Raji (cell line): ENCODE results near the gene HMGB1.
A peak's percentile ranks its signal among the peaks of the same experiment; 100 is the strongest.

Experiments used
- POLR2A ChIP-seq: IDR thresholded peaks from 2 replicates; pipeline ENCODE4 v1.6.1; 2011; ENCODE audit warnings: low read depth, low read length, control low read depth; ENCODE audit not compliant: insufficient read depth

The HMGB1 gene

DNA sequence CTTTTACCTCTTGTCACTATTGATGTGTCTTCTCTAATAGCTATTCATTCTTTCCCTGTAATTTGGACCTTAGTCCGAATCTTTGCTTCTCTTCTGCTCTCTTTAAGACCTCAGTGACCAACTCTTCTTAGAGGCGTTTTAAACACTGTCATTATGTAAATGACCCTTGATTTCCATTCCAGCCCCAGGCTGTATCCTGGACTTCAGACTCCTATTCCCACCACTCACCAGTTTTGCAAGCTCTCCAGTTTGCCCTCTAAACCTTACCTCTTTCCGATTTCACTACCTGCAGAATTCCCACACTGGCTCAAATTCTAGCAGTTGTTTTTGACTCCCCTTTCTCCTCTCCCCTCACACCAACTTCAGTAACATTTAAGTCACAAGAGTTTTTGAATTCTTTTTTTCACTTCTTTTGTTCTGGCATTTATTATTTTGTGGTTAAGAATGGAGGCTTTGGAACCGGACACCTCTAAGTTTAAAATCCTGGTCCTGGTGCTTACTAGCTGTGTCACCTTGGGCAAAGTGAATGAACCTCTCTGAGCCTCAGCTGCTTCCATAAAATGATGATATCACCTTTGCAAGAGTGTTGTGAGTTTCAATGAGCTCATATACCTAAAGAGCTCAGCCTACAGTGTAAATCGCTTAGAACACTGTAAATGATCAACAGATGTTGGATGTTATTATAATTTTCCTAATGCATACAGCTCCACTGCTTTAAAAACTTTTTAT, 13.6 kb upstream of the HMGB1 start:
- TF ChIP-seq POLR2A, result no peak

DNA sequence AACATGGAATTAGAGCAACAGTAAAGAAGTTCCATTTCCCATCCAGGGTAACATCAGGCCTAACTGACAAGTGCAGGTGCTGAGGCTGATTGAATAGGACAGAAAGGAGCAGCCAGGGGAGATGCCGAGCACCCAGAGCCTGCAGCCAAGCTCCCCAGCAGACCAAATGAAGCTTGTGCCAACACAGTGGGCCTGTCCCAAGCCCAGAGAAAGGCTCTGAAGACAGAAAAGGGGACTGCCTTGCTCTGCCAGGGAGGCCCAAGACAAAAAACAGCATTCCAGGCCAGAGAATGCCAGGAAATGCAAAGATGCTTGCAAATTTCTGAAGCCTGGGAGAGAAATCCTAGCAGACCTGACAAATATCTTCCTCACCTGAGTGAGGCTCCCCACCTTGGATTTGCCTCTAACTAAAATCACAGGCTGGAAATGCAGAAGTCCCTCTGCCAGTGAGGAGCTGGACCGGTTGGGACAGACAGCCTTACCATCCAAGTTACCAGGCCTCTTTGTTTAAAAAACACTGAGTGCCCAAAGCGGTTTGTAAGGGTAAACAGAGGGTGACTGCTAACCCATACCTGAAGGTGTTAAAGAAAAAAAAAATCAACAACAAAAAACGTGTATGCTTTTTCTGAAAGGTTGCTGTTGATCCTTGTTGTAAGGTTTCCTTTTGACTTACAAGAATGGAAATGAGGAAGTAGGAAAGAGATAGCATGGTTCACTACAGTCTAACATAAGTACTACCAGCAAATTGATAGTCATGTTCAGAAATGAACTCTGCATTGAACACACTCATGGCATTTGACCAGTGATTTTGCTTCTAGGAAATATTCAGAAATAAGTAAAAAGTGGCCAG, 11.8 kb upstream of the HMGB1 start:
- TF ChIP-seq POLR2A, result no peak

DNA sequence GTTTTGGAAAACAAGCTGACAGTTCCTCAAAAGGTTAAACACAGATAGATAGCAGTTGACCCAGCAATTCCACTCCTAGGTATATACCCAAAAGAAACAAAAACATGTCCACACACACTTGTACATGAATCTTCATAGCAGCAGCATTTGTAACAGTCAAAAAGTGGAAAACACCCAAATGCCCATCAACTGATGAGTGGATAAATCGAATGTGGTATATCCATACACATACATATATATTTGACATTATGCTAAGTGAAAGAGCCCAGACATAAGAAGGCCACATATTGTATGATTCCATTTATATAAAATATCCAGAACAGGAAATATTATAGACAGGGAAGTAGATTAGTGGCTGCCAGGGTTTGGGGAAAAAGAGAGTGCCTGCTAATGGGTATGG, 7.9 kb upstream of the HMGB1 start:
- no peak for TF ChIP-seq POLR2A

DNA sequence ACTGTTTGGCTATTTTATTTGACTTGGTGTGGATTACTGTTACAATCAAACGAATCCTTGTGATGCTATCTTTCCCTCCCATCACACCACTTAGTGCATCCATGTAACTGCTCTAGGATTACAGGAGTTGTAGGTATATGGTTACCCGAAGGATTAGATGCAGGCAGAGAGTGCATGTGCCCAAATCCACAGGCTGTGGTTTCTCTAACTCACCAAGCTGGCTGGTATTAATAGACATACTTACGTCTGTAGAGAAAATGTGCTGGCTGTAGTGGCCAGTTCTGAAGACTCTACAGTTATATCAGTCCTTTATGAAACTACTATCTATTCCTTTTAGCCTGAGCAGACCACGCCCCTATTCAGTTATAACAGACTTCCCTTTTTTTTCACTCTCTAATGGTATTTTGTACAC, 1.1 kb upstream of the HMGB1 start:
- peak; percentile 81 for TF ChIP-seq POLR2A

DNA sequence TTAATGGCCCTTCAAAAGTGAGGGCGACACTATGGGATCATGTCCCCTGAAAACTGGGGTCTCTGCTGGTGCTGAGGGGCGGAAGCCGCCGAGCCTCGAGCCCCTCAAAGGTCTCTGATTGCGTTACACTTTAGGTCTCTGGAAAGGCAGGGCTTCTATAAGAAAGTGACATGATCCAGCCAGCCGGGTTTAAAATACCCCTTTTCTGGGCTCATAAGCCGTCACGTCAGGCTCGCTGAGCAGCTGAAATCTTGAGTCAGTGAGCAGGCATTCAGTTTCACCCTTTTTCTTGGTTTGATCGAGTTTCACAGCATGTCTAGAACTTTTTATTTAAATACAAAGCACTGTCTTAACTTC, 600 bp upstream of the HMGB1 start:
- TF ChIP-seq POLR2A, result no peak

DNA sequence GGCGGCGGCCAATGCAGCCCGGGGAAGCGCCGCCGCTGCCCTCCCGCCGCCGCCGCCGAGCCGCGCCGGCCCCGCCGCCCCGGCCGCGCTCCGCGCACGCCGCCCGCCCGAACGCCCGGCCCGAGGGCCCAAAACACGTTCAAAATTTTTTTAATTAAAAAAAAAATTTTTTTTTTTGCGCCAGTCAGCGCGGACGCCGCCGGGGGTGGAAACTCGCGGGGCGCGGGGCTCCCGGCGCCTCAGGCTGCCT, 468 bp downstream of the HMGB1 start:
- TF ChIP-seq POLR2A, result no peak

DNA sequence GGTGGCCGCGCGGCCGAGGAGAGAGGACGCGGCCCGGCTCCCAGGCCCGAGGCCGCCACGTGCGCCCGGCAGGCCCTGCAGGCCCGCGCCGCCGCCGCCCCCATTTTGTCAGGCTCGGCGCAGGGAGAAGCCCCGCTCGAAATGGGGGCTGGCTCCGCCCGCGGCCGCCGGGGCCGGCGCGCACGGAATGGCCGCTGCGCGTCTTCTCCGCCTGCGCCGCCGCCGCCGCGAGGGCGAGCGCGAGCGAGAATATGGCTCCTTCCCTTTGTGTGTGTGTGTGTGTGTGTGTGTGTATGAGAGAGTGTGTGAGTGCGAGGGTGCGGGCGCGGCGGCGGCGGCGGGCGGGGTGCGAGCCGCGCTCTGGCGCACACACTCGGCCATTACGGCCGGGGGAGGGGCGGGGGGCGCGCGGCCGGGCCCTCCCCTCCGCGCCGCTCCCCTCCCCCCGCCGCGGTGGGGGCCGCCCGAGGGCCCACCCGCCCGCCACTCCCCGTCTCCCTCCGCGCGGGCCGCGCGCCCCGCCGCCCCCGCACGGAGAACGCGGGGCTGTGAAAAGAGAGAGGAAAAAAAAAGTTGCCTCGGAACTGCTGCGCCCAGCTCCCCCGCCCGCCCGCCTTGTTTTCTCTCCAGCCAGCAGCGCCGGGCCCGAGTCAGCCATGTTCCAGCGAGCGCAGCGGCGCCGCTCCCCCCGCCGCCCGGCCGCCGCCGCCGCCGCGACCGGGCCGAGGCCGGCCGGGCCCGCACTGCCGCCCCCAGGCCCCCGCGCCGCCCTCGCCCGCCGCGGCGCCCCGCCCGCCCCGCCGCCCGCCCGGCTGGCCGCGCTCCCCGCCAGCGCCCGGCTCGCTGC, 1.0 kb downstream of the HMGB1 start:
- peak; percentile 31; the same call in 1 of the 2 replicates for TF ChIP-seq POLR2A

DNA sequence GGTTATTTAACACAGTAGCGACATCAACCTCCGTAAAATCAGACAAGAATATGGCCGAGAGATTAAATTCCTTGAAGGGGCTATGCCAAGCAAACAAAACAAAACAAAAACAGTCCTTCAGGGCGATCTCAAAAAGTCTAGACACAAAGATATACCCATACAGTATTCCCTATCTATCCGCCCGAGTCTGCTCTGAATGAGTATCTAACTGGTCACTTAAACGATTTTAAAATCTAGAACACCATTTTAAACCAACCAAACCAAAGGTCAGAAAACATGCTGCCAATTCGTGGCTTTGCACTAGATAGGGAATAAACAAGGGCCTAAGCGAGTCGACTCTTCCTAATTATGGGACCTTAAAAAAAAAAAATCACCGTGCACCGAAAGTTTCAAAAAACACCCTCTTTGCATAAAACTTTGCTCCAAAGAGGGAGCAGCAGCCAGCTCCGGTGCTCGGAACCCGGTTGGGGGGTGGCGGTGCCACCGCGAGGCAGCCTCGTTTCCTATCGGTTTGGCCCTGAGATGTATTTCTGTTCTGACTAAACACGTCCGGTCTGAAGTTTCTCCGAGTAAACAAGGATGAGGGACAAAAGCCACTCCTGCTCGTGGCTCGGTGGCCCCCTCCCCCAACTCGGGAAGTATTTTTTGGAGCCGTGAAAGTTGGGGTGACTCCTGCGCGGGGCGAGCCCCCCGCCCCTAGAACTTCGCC, 1.8 kb downstream of the HMGB1 start:
- peak; percentile 39; the same call in 1 of the 2 replicates for TF ChIP-seq POLR2A

DNA sequence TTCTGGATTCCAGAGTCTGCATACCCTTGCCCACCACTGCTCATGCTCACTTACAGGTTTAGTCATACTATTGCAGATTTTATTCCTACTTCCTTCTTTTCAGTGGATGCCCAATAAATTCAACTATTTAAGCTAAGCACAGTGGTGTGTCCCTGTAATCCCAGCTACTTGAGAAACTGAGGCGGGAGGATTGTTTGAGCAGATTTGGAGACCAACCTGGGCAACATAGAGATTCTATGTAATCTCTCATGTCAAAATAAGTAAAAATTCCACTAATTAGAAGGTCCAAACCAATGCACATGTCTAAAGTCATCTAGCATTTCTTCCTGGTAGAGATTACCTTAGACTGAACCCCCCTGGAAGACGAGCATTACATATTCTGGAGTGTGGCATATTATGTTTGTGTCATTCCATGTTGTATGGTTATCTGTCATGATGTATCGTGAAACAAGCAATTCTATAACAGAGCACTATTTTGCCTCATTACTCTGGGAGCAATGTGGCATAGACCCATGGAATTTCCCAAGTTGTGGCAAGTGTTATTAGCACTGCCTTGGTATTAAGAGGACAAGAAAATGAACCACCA, 8.3 kb downstream of the HMGB1 start:
- no peak for TF ChIP-seq POLR2A

DNA sequence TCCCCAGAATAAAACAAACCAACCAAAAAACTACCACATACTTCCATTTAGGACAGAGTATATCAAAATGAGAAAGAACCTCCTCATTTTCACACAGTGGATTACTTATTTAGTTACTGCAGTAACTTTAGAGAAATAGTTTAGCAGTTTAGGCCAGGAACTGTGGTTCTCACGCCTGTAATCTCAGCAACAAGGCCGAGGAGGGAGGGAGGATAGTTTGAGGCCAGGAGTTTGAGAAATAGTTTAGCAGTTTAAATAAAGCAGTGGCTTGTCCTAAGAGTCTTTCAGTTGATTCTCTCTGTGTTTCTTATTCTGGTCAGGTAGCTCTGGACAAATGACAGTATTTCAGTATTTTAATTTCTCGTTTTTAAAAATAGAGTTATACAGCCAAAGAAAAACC, 9.4 kb downstream of the HMGB1 start:
- no peak for TF ChIP-seq POLR2A

DNA sequence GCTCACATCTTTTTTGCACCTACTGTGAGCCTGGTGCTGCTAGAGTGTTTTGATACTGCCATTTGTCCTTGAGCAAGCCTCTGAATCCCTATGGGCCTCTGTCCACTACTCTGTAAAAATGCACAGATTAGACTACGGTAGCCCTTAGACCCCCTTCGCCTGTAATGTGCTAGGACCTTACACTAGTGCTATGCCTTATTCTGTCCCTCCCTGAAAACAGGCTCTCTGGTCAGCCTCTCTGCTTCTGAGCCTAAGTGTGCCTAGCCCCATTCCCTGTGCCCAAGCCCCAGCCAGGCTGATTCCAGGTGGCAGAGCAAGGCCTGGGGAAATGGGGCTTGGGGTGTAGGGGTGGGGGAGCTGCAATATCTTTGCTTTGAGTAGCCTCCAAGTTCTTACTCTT, 10.7 kb downstream of the HMGB1 start:
- TF ChIP-seq POLR2A, result no peak

DNA sequence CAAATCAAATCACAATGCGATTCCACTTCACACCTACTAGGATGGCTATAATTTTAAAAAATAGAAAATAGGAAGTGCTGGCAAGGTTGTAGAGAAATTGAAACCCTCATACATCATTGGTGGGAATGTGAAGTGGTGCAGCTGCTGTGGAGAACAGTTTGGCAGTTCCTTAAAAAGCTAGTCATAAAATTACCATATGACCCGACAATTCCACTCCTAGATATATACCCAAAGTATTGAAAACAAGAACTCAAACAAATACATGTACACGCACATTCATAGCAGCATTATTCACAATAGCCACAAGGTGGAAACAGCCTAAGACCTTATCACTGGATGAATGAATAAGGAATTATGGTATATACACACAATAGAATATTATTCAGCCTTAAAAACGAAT, 12.0 kb downstream of the HMGB1 start:
- no peak for TF ChIP-seq POLR2A

DNA sequence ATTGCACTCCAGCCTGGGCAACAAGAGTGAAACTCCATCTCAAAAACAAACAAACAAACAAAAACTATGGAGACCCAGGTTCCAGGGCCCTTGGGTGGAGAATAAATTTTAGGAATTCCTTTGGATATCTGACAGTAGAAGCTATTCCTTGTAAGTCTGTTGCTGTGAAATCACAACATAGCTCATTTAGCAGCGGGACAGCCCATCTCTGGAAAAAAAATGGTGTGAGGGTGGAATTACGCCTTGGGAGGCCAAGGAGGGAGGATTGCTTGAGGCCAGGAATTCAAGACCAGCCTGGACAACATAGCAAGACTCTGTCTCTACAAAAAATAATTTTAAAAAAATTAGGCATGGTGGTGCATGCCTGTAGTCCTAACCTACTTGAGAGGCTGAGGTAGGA, 15.7 kb downstream of the HMGB1 start:
- TF ChIP-seq POLR2A, result no peak

DNA sequence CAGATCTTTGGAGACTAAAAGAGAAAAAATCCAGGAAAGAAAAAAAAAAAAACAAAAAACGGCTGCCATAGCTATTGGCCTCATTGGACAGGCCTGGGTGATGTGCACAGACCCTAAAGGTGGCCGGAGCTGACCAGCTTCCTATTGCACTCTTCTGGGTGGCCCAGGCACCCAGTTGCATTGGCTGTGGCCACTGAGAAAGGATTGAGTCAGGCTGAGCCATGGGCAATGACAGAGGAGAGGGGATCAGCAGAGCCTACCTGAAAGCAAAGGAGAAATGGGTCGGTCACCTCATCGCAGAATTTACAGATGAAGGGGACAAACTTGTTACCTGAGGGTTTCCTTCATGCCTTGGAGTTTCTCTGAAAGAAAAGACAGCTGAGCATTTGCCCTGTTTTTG, 17.3 kb downstream of the HMGB1 start:
- TF ChIP-seq POLR2A, result no peak

DNA sequence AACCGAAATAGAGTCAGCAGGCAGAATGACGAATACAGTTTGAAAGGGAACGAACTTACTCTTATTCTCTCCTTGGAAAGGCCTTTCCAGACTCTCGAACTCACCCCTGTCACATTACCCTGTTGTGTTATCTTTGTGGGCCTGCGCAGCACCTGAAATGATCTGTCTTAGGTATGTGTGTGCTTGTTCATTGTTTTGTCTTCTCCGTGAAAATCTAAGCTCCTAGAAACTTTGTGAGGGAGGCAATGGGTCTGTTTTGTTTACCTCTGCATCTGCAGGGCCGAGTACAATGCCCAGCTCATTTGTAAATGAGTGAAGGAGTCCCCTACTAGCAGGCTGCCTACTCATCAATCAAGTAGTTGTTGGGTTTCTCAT, 19.6 kb downstream of the HMGB1 start:
- no peak for TF ChIP-seq POLR2A
